Stimulated activated CD8-positive, alpha-beta memory T cell treated with anti-CD3 and anti-CD28 coated beads, Interleukin-12 subunit alpha, Interleukin-12 subunit beta, amount 100 ng/mL, for 1 hour (primary cell): ENCODE data around the gene B3GALT5.
"Not testable (repeated sequence)": the region's sequence is repeated elsewhere in the genome, so short reads cannot be mapped to it uniquely, and the experiment has no call there.

ENCODE experiments used
- DNase-seq: peaks from one replicate; pipeline ENCODE4 v3.0.0-alpha.2; 2020; ENCODE audit warnings: low read depth

B3GALT5 gene

GRCh38 chr21:39612233-39613040, at the start of gene B3GALT5:
B3GALT5 (plus strand) TSS chr21:39612940; CDS start chr21:39660560, 47,620 bp downstream.
- no peak for DNase-seq

GRCh38 chr21:39564200-39564599, 48.5 kb upstream of the B3GALT5 start:
- DNase-seq, result no peak

GRCh38 chr21:39567180-39567972, 45.4 kb upstream of the B3GALT5 start:
- no peak for DNase-seq

- DNase-seq, result no peak
These were observed 44.4 kb upstream of the B3GALT5 start for GRCh38 chr21:39568361-39568760.

GRCh38 chr21:39575775-39576174, 37.0 kb upstream of the B3GALT5 start:
- DNase-seq, result no peak

- no peak for DNase-seq
These were observed 36.1 kb upstream of the B3GALT5 start for GRCh38 chr21:39576518-39577128.

GRCh38 chr21:39579734-39580332, 32.9 kb upstream of the B3GALT5 start:
- DNase-seq, result no peak

GRCh38 chr21:39580744-39581143, 32.0 kb upstream of the B3GALT5 start:
- no peak for DNase-seq

GRCh38 chr21:39581414-39581813, 31.3 kb upstream of the B3GALT5 start:
- DNase-seq, result no peak

- DNase-seq, result no peak
These were observed 30.0 kb upstream of the B3GALT5 start for GRCh38 chr21:39582749-39583148.

- not testable (repeated sequence) for DNase-seq
These were observed 29.2 kb upstream of the B3GALT5 start for GRCh38 chr21:39583586-39583985.

- DNase-seq, result no peak
These were observed 25.4 kb upstream of the B3GALT5 start for GRCh38 chr21:39587376-39587775.

GRCh38 chr21:39588884-39589283, 23.9 kb upstream of the B3GALT5 start:
- no peak for DNase-seq

GRCh38 chr21:39593522-39593921, 19.2 kb upstream of the B3GALT5 start:
- DNase-seq, result no peak

- DNase-seq, result no peak
These were observed 17.3 kb upstream of the B3GALT5 start for GRCh38 chr21:39595465-39595864.

- no peak for DNase-seq
These were observed 15.1 kb upstream of the B3GALT5 start for GRCh38 chr21:39597595-39597994.

- DNase-seq, result no peak
These were observed 13.4 kb upstream of the B3GALT5 start for GRCh38 chr21:39599191-39599970.

- no peak for DNase-seq
These were observed 11.4 kb upstream of the B3GALT5 start for GRCh38 chr21:39601187-39601928.

GRCh38 chr21:39602076-39602689, 10.6 kb upstream of the B3GALT5 start:
- DNase-seq, result no peak

GRCh38 chr21:39602793-39603192, 9.9 kb upstream of the B3GALT5 start:
- no peak for DNase-seq
